B cell (primary cell): ENCODE results near the gene MAFG. TPM values are rescaled to one million over a fixed set of nuclear protein-coding genes. Genes with fewer than 3 reads are reported as not detected.

ENCODE experiments used
- ATAC-seq: fragments of 200-7000 bp; cut with Tn5 transposase; one replicate; pipeline ENCODE4 v1.10.0; 2021; ENCODE audit warnings: low read depth, mild to moderate bottlenecking, moderate number of reproducible peaks, moderate library complexity
- CTCF ChIA-PET: fragments of 350-600 bp; sonication (Branson Sonifier 250); formaldehyde crosslinking; loops from one replicate; lab custom pipeline; 2021; ENCODE audit warnings: antibody characterized with exemption, inconsistent platforms; lab: Charles Lee
- POLR2A ChIA-PET: fragments of 350-600 bp; sonication (Branson Sonifier 250); formaldehyde crosslinking; loops from one replicate; lab custom pipeline; 2021; ENCODE audit warnings: antibody characterized with exemption; lab: Charles Lee
- DNase-seq: peaks from one replicate; pipeline ENCODE4 v3.0.0; 2013
- H2AFZ ChIP-seq: 2 replicates; pipeline ENCODE4 v1.6.1; 2012; ENCODE audit warnings: mild to moderate bottlenecking, low read depth, low read length; ENCODE audit not compliant: insufficient read depth, poor library complexity, severe bottlenecking
- H3K27ac ChIP-seq, 2 donors: 1 replicate in 1 of 2; 2 replicates in 1 of 2; pipeline ENCODE4 v1.5.1; 2012 to 2013; ENCODE audit warnings: low read length in 2 of 2, mild to moderate bottlenecking in 2 of 2, moderate library complexity in 1 of 2
- H3K27me3 ChIP-seq, 4 experiments: fragments of 200-600 bp in 1 of 4; sonication (generic) in 1 of 4; replicated peaks in 1 of 4; 1 replicate in 2 of 4; 2 replicates in 2 of 4; pipeline versions ENCODE4 v1.6.1 to v1.7.0; 2013 to 2016; ENCODE audit warnings: low read length in 3 of 4, mild to moderate bottlenecking in 2 of 4, mixed read lengths in 1 of 4, moderate library complexity in 1 of 4; ENCODE audit not compliant: insufficient read depth in 4 of 4, control insufficient read depth in 3 of 4; ENCODE audit errors: control extremely low read depth in 1 of 4
- H3K36me3 ChIP-seq, 2 experiments: replicated peaks in 1 of 2; 1 replicate in 1 of 2; 2 replicates in 1 of 2; pipeline versions ENCODE4 v1.6.1 to v1.7.1; 2013; ENCODE audit warnings: low read length in 1 of 2; ENCODE audit not compliant: insufficient read depth in 2 of 2, control insufficient read depth in 1 of 2; ENCODE audit errors: control extremely low read depth in 1 of 2, extremely low read depth in 1 of 2
- H3K4me1 ChIP-seq, 2 donors: fragments of 200-600 bp in 1 of 2; sonication (generic) in 1 of 2; 1 replicate in 1 of 2; 2 replicates in 1 of 2; pipeline versions ENCODE4 v1.5.1 to v1.6.1; 2013 to 2017; ENCODE audit warnings: low read length in 2 of 2; ENCODE audit not compliant: control insufficient read depth in 2 of 2, insufficient read depth in 2 of 2
- H3K4me2 ChIP-seq: replicated peaks from 2 replicates; pipeline ENCODE3; 2012; ENCODE audit warnings: mild to moderate bottlenecking, low read depth, low read length; ENCODE audit not compliant: poor library complexity, severe bottlenecking
- H3K4me3 ChIP-seq, 5 experiments: fragments of 200-600 bp in 1 of 5; sonication (generic) in 1 of 5; 1 replicate in 3 of 5; 2 replicates in 2 of 5; pipeline versions ENCODE4 v1.5.1 to v1.7.0; 2011 to 2016; ENCODE audit warnings: low read length in 4 of 5, mild to moderate bottlenecking in 4 of 5, low read depth in 2 of 5, control low read depth in 1 of 5, moderate library complexity in 1 of 5; ENCODE audit not compliant: insufficient read depth in 1 of 5; ENCODE audit errors: control extremely low read depth in 1 of 5, extremely low read depth in 1 of 5
- H3K79me2 ChIP-seq: fragments of 200-600 bp; sonication (generic); one replicate; pipeline ENCODE4 v1.6.0; 2016; ENCODE audit warnings: low read length; ENCODE audit not compliant: control insufficient read depth, insufficient read depth
- H3K9ac ChIP-seq: fragments of 200-600 bp; sonication (generic); 2 replicates; pipeline ENCODE4 v1.6.1; 2017; ENCODE audit warnings: mild to moderate bottlenecking, low read length, moderate library complexity
- H3K9me3 ChIP-seq, 3 donors: one replicate each; pipeline versions ENCODE4 v1.6.1 to v1.7.1; 2013; ENCODE audit warnings: low read length in 2 of 3; ENCODE audit not compliant: control insufficient read depth in 2 of 3, insufficient read depth in 1 of 3; ENCODE audit errors: control extremely low read depth in 1 of 3
- H4K20me1 ChIP-seq: 2 replicates; pipeline ENCODE4 v1.6.0; 2012; ENCODE audit warnings: mild to moderate bottlenecking, low read length; ENCODE audit not compliant: insufficient read depth, control insufficient read depth, poor library complexity, severe bottlenecking
- H3K27ac Mint-ChIP-seq: one replicate; pipeline ENCODE4 v1.8.0; 2021; ENCODE audit warnings: mixed read lengths
- H3K27me3 Mint-ChIP-seq: one replicate; pipeline ENCODE4 v1.8.0; 2021; ENCODE audit warnings: mixed read lengths
- H3K4me1 Mint-ChIP-seq: one replicate; pipeline ENCODE4 v1.8.0; 2021; ENCODE audit warnings: mixed read lengths
- H3K4me3 Mint-ChIP-seq: one replicate; pipeline ENCODE4 v1.8.0; 2021; ENCODE audit warnings: mixed read lengths
- H3K9me3 Mint-ChIP-seq: one replicate; pipeline ENCODE4 v1.8.0; 2022; ENCODE audit warnings: mixed read lengths; ENCODE audit not compliant: insufficient read depth
- CTCF ChIP-seq: fragments of 200-600 bp; IDR thresholded peaks from one replicate; pipeline ENCODE4 v1.8.0; 2022; ENCODE audit warnings: antibody characterized with exemption, mild to moderate bottlenecking
- EZH2 ChIP-seq: IDR thresholded peaks from 2 replicates; pipeline ENCODE4 v1.6.1; 2012; ENCODE audit warnings: borderline replicate concordance, low read depth, mild to moderate bottlenecking, moderate library complexity, low read length; ENCODE audit not compliant: insufficient read depth, poor library complexity, severe bottlenecking
- WGBS: methylation state at CpG from one replicate; pipeline ENCODE4 v1.1.5; 2013; ENCODE audit warnings: missing lambda C conversion rate; ENCODE audit not compliant: insufficient coverage; 5-methylcytosine and 5-hydroxymethylcytosine counted together
- intact Hi-C: fragments of 100-400 bp; cut with micrococcal nuclease; formaldehyde crosslinking; loops from one replicate; pipeline ENCODE4 v1.10.0; 2022
- polyA plus RNA-seq: library from polyadenylated mRNA; depleted of rRNA; stranded (reverse); fragments of >200 nt; gene quantifications from 2 replicates; pipeline ENCODE4 v1.2.3, GENCODE V29; 2012
- total RNA-seq, 2 donors: library from RNA; stranded (reverse); fragments of 120-200 nt in 1 of 2; gene quantifications; 1 replicate in 1 of 2; 2 replicates in 1 of 2; pipeline versions ENCODE4 v1.2.3 to v1.2.4, GENCODE V29; 2013 to 2022

MAFG gene
- total and polyA plus RNA-seq, 2 donors (not counting 1 experiment from before 2014, with no cell fraction given), result 11.4 to 27.9 TPM

- CTCF ChIA-PET, result interaction anchor here (1.3 to 1.7 kb wide), 2 partner anchors 15 to 43 kb away, joined by 3 to 4 read pairs; partner anchors contain the start of gene MAFG
- 96% methylated on average over 26 of the region's 32 CpGs for WGBS
- no peak overlapping the region for H3K4me2 ChIP-seq
- no peaks in the 10 kb centered on the region for H3K27me3 ChIP-seq
- peak overlapping the region; percentile 24 for H3K27ac Mint-ChIP-seq
- peaks cover 23% of the 10 kb centered on the region for H3K4me1 Mint-ChIP-seq
- intact Hi-C loops, result no loop called here
- H3K36me3 ChIP-seq, result peaks cover 0 to 36% of the 10 kb centered on the region in 2 experiments
- peaks cover 72% of the 10 kb centered on the region for H4K20me1 ChIP-seq
- H3K4me3 ChIP-seq, result no peak overlapping the region
- POLR2A ChIA-PET, result interaction anchor here (0.6 kb wide), 1 partner anchor 275 kb away, joined by 5 read pairs; no protein-coding TSS in a partner anchor
- H3K9ac ChIP-seq, result no peak overlapping the region
- H3K27ac ChIP-seq, result no peak overlapping the region
- no peaks in the 10 kb centered on the region for H3K27me3 Mint-ChIP-seq
- peaks cover 50% of the 10 kb centered on the region for H3K79me2 ChIP-seq
- H2AFZ ChIP-seq, result no peak overlapping the region
- H3K9me3 ChIP-seq, result peaks cover 0 to 3% (median 0%) of the 10 kb centered on the region in 3 donors
- DNase-seq (no peak), ATAC-seq (no peak)
- no peak for TF ChIP-seq EZH2
- TF ChIP-seq CTCF, result no peak
- no peaks in the 10 kb centered on the region for H3K9me3 Mint-ChIP-seq
- peak overlapping the region; percentile 76 for H3K4me3 Mint-ChIP-seq
- H3K4me1 ChIP-seq, result peaks cover 18 to 30% of the 10 kb centered on the region in 2 donors
Observed at GRCh38 chr17:81912441-81913309, 14.9 kb downstream of the MAFG start.
